Activated naive CD4-positive, alpha-beta T cell treated with anti-CD3 and anti-CD28 coated beads, Interleukin-2, amount 50 U/mL, for 24 hours (primary cell): ENCODE results near the gene HAP1.
A peak's percentile ranks its signal among the peaks of the same experiment; 100 is the strongest.
"Not testable (repeated sequence)": the region's sequence is repeated elsewhere in the genome, so short reads cannot be mapped to it uniquely, and the experiment has no call there.

Source experiments
- H3K27ac Mint-ChIP-seq: one replicate; pipeline ENCODE4 v1.8.0; 2021; ENCODE audit warnings: mild to moderate bottlenecking, mixed read lengths
- H3K27me3 Mint-ChIP-seq: one replicate; pipeline ENCODE4 v1.8.0; 2021; ENCODE audit warnings: mixed read lengths
- H3K36me3 Mint-ChIP-seq: one replicate; pipeline ENCODE4 v1.8.0; 2021; ENCODE audit warnings: mixed read lengths
- H3K4me1 Mint-ChIP-seq: one replicate; pipeline ENCODE4 v1.8.0; 2021; ENCODE audit warnings: mixed read lengths
- H3K4me3 Mint-ChIP-seq: one replicate; pipeline ENCODE4 v1.8.0; 2021; ENCODE audit warnings: mild to moderate bottlenecking, mixed read lengths
- H3K9me3 Mint-ChIP-seq: one replicate; pipeline ENCODE4 v1.8.0; 2021; ENCODE audit warnings: mixed read lengths

HAP1 gene

DNA sequence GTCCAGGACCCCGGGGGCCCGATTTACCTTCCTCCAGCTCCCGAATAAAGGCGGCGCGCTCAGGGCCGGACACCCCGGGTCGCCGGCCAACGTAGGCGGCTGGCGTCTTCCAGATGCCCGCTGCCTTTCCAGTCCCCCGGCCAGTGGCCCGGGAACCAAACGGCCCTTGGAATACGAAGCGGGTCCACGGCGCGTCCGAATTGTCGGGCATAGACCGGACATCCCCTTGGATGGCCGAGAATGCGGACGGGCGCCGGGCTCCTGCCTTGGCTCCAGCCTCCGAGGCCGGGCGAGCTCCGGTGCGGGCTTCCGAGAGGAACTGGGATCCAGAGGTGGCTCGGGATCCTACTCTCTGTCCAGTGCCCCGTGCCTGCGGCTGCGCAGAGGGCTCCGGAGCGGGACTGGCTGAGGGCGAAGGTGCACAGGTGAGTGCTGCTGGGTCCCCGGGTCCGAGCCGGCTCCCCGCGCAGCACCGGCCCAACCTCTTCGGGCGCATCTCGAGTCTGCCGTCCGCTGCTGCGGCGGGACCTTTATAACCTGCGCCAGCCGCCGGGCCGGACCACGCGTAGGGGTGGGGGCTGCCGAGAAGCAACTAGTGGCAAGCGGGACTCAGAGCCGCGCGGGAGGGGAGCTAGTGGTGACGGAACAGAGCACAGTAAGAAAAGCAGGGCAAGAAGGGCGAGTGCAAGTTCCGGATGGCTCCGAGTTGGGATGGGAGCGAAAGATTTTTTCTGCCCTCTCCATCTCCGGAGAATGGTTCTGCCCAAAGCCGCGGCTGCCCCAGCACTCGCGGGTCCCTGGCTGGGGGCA, at the start of gene HAP1:
Gene HAP1 (minus strand): TSS at position 505 of the 810 bp plus-strand sequence. CDS start 9 bp downstream, at position 496.
- H3K27me3 Mint-ChIP-seq: peaks cover 36% of the 10 kb centered on the region
- H3K4me1 Mint-ChIP-seq: no peaks in the 10 kb centered on the region
- H3K36me3 Mint-ChIP-seq: no peaks in the 10 kb centered on the region
- no peaks in the 10 kb centered on the region for H3K9me3 Mint-ChIP-seq
- H3K27ac Mint-ChIP-seq: no peak within 1 kb of the TSS
- H3K4me3 Mint-ChIP-seq: peak within 1 kb of the TSS; percentile 79

DNA sequence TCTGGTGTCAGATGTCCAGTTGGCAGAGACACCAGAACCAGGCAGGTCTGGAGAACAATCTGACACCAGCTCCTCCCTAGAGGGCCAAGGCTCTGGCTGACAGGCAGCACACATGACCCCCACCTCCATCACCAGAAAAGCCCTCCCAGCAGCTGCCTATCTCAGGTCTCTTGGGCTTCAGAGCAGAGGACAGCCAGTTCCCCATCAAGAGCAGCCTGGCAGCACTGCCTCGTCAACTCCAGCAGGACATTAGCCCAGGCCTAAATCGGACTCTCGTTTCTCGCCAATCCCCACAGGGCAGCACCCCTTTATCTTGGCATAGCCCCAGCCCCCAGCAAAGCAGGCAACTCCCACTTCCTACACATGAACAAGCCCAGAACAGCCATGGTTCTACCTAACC, 47.7 kb upstream of the HAP1 start:
- Mint-ChIP-seq H3K36me3 (no peaks in the 10 kb centered on the region), H3K27me3 (peaks cover 18% of the 10 kb centered on the region), H3K27ac (no peak overlapping the region), H3K9me3 (no peaks in the 10 kb centered on the region), H3K4me3 (no peak overlapping the region), H3K4me1 (peaks cover 6% of the 10 kb centered on the region)

- no peaks in the 10 kb centered on the region for H3K9me3 Mint-ChIP-seq
- no peak overlapping the region for H3K27ac Mint-ChIP-seq
- peaks cover 18% of the 10 kb centered on the region for H3K27me3 Mint-ChIP-seq
- H3K4me1 Mint-ChIP-seq: no peaks in the 10 kb centered on the region
- H3K4me3 Mint-ChIP-seq: no peak overlapping the region
- no peaks in the 10 kb centered on the region for H3K36me3 Mint-ChIP-seq
These were observed 47.1 kb upstream of the HAP1 start for GRCh38 chr17:41781404-41782110.

DNA sequence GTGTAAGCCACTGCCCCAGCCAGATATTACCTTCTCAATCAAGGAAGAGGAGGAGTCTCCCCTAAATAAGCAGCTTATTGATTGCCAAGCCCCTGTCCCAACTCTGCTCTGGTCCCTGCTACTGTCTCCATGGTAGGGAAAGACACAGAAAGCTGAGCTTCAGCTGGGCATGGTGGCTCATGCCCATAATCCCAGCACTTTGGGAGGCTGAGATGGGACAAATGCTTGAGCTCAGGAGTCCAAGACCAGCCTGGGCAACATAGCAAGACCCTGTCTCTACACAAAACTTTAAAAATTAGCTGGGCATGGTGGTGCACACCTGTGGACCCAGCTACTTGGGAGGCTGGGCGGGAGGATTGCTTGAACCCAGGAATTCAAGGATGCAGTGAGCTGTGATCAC, 45.5 kb upstream of the HAP1 start:
- no peaks in the 10 kb centered on the region for H3K9me3 Mint-ChIP-seq
- no peaks in the 10 kb centered on the region for H3K4me1 Mint-ChIP-seq
- H3K4me3 Mint-ChIP-seq: no peak overlapping the region
- peaks cover 16% of the 10 kb centered on the region for H3K27me3 Mint-ChIP-seq
- H3K36me3 Mint-ChIP-seq: no peaks in the 10 kb centered on the region
- no peak overlapping the region for H3K27ac Mint-ChIP-seq

DNA sequence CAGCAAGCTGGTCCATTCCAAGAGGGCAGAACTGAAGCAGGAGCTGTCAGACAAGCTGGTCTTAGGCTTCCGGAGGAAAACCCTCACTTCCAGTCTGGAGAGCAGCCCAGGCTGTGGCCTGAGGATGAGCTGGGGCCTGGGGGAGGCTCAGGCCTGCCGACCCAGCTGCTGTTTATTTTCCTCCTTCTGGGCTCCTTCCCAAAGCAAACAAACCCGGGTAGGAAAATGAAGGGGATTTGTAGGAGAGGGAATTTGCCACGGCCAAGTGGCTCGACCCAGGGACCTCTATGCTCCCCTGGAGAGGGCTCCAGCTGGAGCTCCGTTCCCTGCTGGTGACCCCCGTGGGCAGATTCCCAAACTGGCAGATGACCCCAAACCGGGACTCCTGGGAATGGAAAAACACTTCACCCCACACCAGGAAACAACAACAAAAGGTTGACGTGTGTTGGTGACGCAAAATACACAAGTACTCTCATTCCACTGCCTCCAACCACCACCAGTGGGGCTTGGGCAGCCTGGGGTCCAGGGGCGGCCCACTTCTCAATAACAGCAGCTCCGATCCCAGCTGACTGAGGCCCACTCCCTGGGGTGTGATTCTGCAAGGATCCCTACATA, 43.2 kb upstream of the HAP1 start:
- H3K27ac Mint-ChIP-seq: no peak overlapping the region
- H3K9me3 Mint-ChIP-seq: no peaks in the 10 kb centered on the region
- no peaks in the 10 kb centered on the region for H3K36me3 Mint-ChIP-seq
- H3K27me3 Mint-ChIP-seq: peaks cover 7% of the 10 kb centered on the region
- no peaks in the 10 kb centered on the region for H3K4me1 Mint-ChIP-seq
- no peak overlapping the region for H3K4me3 Mint-ChIP-seq

GRCh38 chr17:41777157-41777573, 42.7 kb upstream of the HAP1 start:
- no peaks in the 10 kb centered on the region for H3K4me1 Mint-ChIP-seq
- peaks cover 7% of the 10 kb centered on the region for H3K27me3 Mint-ChIP-seq
- H3K36me3 Mint-ChIP-seq: no peaks in the 10 kb centered on the region
- no peak overlapping the region for H3K27ac Mint-ChIP-seq
- no peaks in the 10 kb centered on the region for H3K9me3 Mint-ChIP-seq
- H3K4me3 Mint-ChIP-seq: no peak overlapping the region

DNA sequence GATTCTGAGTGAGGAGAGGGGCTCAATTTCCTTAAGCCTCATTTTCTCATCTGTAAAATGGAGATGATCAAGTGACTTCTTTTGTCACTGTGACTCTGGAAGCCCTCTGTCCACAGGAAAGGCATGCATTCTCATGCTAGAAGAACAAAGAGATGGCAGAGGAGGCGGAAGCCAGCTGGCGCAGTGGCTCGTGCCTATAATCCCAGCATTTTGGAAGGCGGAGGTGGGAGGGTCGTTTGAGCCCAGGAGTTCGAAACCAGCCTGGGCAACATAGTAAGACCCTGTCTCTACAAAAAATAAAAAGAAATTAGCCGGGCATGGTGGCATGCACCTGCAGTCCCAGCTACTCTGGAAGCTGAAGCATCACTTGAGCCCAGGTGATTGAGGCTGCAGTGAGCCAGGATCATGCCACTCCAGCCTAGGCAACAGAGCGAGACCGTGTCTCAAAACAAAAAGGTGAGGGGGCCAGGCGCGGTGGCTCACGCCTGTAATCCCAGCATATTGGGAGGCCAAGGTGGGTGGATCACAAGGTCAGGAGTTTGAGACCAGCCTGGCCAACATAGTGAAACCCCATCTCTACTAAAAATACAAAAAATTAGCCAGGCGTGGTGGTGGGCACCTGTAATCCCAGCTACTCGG, 41.9 kb upstream of the HAP1 start:
- H3K4me3 Mint-ChIP-seq, H3K36me3 Mint-ChIP-seq, H3K4me1 Mint-ChIP-seq, H3K27ac Mint-ChIP-seq, H3K9me3 Mint-ChIP-seq, H3K27me3 Mint-ChIP-seq: not testable (repeated sequence)

DNA sequence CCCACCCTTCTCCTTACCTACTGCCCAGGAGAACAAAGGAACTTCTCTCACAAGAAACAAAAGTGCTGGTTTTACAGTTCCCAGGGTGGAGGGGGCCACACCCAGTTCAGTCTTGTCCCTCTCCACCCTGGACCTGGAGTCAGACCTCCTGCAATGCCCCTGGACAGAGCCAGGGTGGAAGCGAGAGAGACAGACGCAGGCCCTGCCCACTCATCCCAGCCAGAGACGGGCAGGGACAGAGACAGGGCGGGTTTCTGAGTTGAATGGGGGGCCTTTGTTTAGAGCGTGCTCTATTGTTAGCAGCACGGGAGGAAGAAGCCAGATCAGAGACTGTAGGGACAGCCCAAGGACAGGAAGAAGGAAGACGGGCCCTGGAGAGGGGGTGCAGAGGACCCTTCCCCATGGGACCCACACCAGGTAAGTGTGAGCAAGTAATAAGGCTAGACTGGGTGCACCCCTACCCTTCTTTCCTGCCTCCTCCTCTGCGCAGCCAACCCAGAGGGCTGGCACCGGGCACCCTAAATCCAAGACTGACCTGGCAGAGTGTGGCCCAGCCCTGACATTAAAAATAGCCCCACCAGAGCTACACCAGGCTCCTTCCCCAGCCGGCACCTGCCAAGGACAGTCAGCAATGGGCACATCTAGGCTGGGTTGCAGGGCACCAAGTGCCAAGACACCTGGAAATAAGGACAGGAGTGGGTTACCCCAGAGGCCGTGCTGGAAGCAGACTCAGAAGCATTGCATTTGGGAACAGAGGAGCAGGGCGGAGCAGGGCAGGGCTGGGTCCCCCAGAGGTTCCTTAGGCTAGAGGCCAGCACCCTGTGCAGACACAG, 41.2 kb upstream of the HAP1 start:
- no peak overlapping the region for H3K4me3 Mint-ChIP-seq
- no peaks in the 10 kb centered on the region for H3K36me3 Mint-ChIP-seq
- peak overlapping the region; percentile 41 for H3K27ac Mint-ChIP-seq
- H3K4me1 Mint-ChIP-seq: no peaks in the 10 kb centered on the region
- H3K27me3 Mint-ChIP-seq: no peaks in the 10 kb centered on the region
- no peaks in the 10 kb centered on the region for H3K9me3 Mint-ChIP-seq

- H3K9me3 Mint-ChIP-seq: no peaks in the 10 kb centered on the region
- no peak overlapping the region for H3K4me3 Mint-ChIP-seq
- H3K36me3 Mint-ChIP-seq: no peaks in the 10 kb centered on the region
- H3K4me1 Mint-ChIP-seq: no peaks in the 10 kb centered on the region
- H3K27ac Mint-ChIP-seq: no peak overlapping the region
- no peaks in the 10 kb centered on the region for H3K27me3 Mint-ChIP-seq
These were observed 39.3 kb upstream of the HAP1 start for GRCh38 chr17:41773731-41774193.

DNA sequence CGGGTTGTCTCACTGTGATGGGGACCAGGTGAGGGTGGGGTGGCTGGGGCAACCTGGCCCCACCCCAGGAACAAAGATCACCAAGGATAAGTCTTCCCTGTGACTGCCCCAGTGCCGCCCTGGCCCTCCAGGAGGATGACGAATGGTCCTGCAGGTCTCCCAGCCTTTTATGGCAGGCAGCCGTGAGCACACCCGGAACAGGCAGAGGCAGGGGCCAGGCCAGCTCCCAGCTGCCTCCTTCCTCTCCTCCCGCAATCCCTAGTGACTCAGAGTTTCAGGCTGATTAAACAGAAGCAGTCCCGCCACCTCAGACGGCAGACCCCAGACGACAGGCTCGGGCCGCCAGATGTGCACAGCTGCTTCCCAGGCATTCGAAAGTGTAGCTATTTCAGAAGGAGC, 38.7 kb upstream of the HAP1 start:
- Mint-ChIP-seq H3K27me3 (no peaks in the 10 kb centered on the region), H3K4me3 (no peak overlapping the region), H3K4me1 (no peaks in the 10 kb centered on the region), H3K36me3 (no peaks in the 10 kb centered on the region), H3K9me3 (no peaks in the 10 kb centered on the region), H3K27ac (peak overlapping the region; percentile 77)

GRCh38 chr17:41772586-41773189, 38.2 kb upstream of the HAP1 start:
- H3K4me3 Mint-ChIP-seq: no peak overlapping the region
- no peaks in the 10 kb centered on the region for H3K4me1 Mint-ChIP-seq
- H3K27ac Mint-ChIP-seq: no peak overlapping the region
- no peaks in the 10 kb centered on the region for H3K36me3 Mint-ChIP-seq
- H3K27me3 Mint-ChIP-seq: no peaks in the 10 kb centered on the region
- H3K9me3 Mint-ChIP-seq: no peaks in the 10 kb centered on the region

DNA sequence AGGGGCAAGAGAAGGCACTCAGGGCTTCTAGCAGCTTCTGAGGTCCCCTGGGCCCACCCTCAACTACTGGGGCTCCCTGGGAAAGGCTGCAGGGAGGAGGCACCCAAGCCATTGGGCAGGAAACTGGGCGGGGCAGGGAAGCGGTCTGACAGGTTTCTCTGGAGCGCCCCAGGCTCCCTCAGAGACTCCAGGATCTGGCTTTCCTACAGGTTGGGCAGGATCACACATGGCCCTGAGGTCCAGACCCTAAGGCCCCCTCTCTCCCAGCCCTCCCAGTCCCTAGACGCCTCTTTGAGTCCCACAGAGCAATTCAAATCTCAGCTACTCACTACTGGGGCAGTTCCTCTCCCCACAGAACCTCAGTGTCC, 37.8 kb upstream of the HAP1 start:
- Mint-ChIP-seq H3K36me3 (no peaks in the 10 kb centered on the region), H3K9me3 (no peaks in the 10 kb centered on the region), H3K27me3 (no peaks in the 10 kb centered on the region), H3K4me3 (no peak overlapping the region), H3K4me1 (no peaks in the 10 kb centered on the region), H3K27ac (no peak overlapping the region)

- H3K4me3 Mint-ChIP-seq: no peak overlapping the region
- no peaks in the 10 kb centered on the region for H3K36me3 Mint-ChIP-seq
- no peaks in the 10 kb centered on the region for H3K4me1 Mint-ChIP-seq
- H3K27me3 Mint-ChIP-seq: no peaks in the 10 kb centered on the region
- no peaks in the 10 kb centered on the region for H3K9me3 Mint-ChIP-seq
- H3K27ac Mint-ChIP-seq: no peak overlapping the region
These were observed 37.2 kb upstream of the HAP1 start for GRCh38 chr17:41771389-41772206.

GRCh38 chr17:41769985-41770384, 35.5 kb upstream of the HAP1 start:
- Mint-ChIP-seq H3K27ac (no peak overlapping the region), H3K4me3 (no peak overlapping the region)

More at GRCh38 chr17:41769985-41770384, 35.5 kb upstream of the HAP1 start:
- Mint-ChIP-seq H3K36me3 (no peaks in the 10 kb centered on the region), H3K4me1 (no peaks in the 10 kb centered on the region), H3K27me3 (no peaks in the 10 kb centered on the region), H3K9me3 (no peaks in the 10 kb centered on the region)
